H1 (cell line): Measurements from ENCODE around the gene GSE1. TPM values are rescaled to one million over a fixed set of nuclear protein-coding genes. Genes with fewer than 3 reads are reported as not detected.
A peak's percentile ranks its signal among the peaks of the same experiment; 100 is the strongest.

Source experiments
- CTCF ChIA-PET: fragments of 300-600 bp; sonication (Branson Sonifier 250); formaldehyde crosslinking; loops from one replicate; lab custom pipeline; 2021; ENCODE audit not compliant: partially characterized antibody; lab: Charles Lee
- POLR2A ChIA-PET: fragments of 300-600 bp; sonication (Branson Sonifier 250); formaldehyde crosslinking; loops from one replicate; lab custom pipeline; 2021; ENCODE audit warnings: inconsistent platforms; ENCODE audit not compliant: partially characterized antibody; lab: Charles Lee
- DNase-seq, 2 experiments: peaks; one replicate each; pipeline versions ENCODE4 v3.0.0 to v3.0.0-alpha.2; 2010 to 2022; ENCODE audit warnings: low spot score in 2 of 2, low read depth in 1 of 2, mixed read lengths in 1 of 2
- FAIRE-seq: peaks from 2 replicates; lab custom pipeline; 2011; peaks lifted over from hg19 to GRCh38; lab: Jason Lieb, UNC
- H2AFZ ChIP-seq: 2 replicates; pipeline ENCODE4 v1.8.1; 2012; ENCODE audit warnings: low read length, inconsistent platforms
- H2AK5ac ChIP-seq: 2 replicates; pipeline ENCODE4 v1.6.1; 2013; ENCODE audit warnings: low read depth, low read length
- H2BK120ac ChIP-seq: replicated peaks from 2 replicates; pipeline ENCODE3; 2013; ENCODE audit warnings: low read depth, low read length, inconsistent platforms
- H2BK12ac ChIP-seq: 2 replicates; pipeline ENCODE4 v1.6.1; 2013; ENCODE audit warnings: low read depth, low read length
- H2BK15ac ChIP-seq: 2 replicates; pipeline ENCODE4 v1.6.1; 2013; ENCODE audit warnings: low read length
- H2BK20ac ChIP-seq: 2 replicates; pipeline ENCODE4 v1.6.1; 2013; ENCODE audit warnings: low read length
- H2BK5ac ChIP-seq: 2 replicates; pipeline ENCODE4 v1.6.1; 2013; ENCODE audit warnings: low read depth, low read length
- H3K14ac ChIP-seq: 2 replicates; pipeline ENCODE4 v1.6.1; 2013; ENCODE audit warnings: inconsistent platforms; ENCODE audit not compliant: insufficient read length
- H3K18ac ChIP-seq: 2 replicates; pipeline ENCODE4 v1.6.1; 2013; ENCODE audit warnings: low read length; ENCODE audit errors: extremely low read depth
- H3K23ac ChIP-seq: 2 replicates; pipeline ENCODE4 v1.6.1; 2013; ENCODE audit warnings: inconsistent platforms; ENCODE audit not compliant: insufficient read length
- H3K23me2 ChIP-seq: 2 replicates; pipeline ENCODE4 v1.6.1; 2013; ENCODE audit warnings: low read depth, low read length
- H3K27ac ChIP-seq: 2 replicates; pipeline ENCODE4 v1.6.1; 2011; ENCODE audit warnings: low read depth, low read length, inconsistent platforms
- H3K27me3 ChIP-seq, 4 experiments: replicated peaks in 1 of 4; 1 replicate in 1 of 4; 2 replicates in 3 of 4; pipeline versions ENCODE4 v1.6.1 to v1.8.1; 2011 to 2013; ENCODE audit warnings: low read length in 3 of 4, mild to moderate bottlenecking in 3 of 4, inconsistent platforms in 2 of 4, mixed read lengths in 2 of 4, moderate library complexity in 1 of 4; ENCODE audit not compliant: control insufficient read depth in 3 of 4, insufficient read depth in 3 of 4; ENCODE audit errors: extremely low read depth in 1 of 4
- H3K36me3 ChIP-seq, 4 experiments: 2 replicates each; pipeline versions ENCODE4 v1.6.1 to v1.8.1; 2011 to 2013; ENCODE audit warnings: mild to moderate bottlenecking in 4 of 4, low read length in 3 of 4, moderate library complexity in 2 of 4, control low read depth in 1 of 4, inconsistent platforms in 1 of 4; ENCODE audit not compliant: insufficient read depth in 4 of 4, control insufficient read depth in 2 of 4
- H3K4ac ChIP-seq: replicated peaks from 2 replicates; pipeline ENCODE3; 2013; ENCODE audit warnings: low read length, low read depth, mixed read lengths, inconsistent platforms; ENCODE audit not compliant: insufficient read length
- H3K4me1 ChIP-seq, 4 experiments: replicated peaks in 1 of 4; 1 replicate in 1 of 4; 2 replicates in 3 of 4; pipeline versions ENCODE4 v1.6.1 to v1.8.1; 2011 to 2013; ENCODE audit warnings: low read length in 3 of 4, inconsistent platforms in 2 of 4, mixed read lengths in 1 of 4; ENCODE audit not compliant: insufficient read depth in 4 of 4, control insufficient read depth in 3 of 4
- H3K4me2 ChIP-seq, 2 experiments: 2 replicates each; pipeline versions ENCODE4 v1.6.1 to v1.8.1; 2011 to 2013; ENCODE audit warnings: low read depth in 2 of 2, low read length in 2 of 2, control low read depth in 1 of 2, inconsistent platforms in 1 of 2, mild to moderate bottlenecking in 1 of 2; ENCODE audit not compliant: insufficient read depth in 1 of 2
- H3K4me3 ChIP-seq, 4 experiments: fragments of 200-600, 300-600 bp in 1 of 4; sonication (generic), shearing (Covaris generic), sonication (Bioruptor Twin) in 1 of 4; 2 replicates each; pipeline versions ENCODE4 v1.5.1 to v1.8.1; 2011 to 2016; ENCODE audit warnings: low read length in 4 of 4, low read depth in 3 of 4, control low read depth in 2 of 4, inconsistent platforms in 2 of 4, mild to moderate bottlenecking in 2 of 4, mixed read lengths in 1 of 4, moderate library complexity in 1 of 4; ENCODE audit not compliant: insufficient read depth in 2 of 4; ENCODE audit errors: extremely low read depth in 1 of 4
- H3K56ac ChIP-seq: replicated peaks from 2 replicates; pipeline ENCODE3; 2013; ENCODE audit warnings: low read depth, mild to moderate bottlenecking, mixed read lengths, low read length, inconsistent platforms; ENCODE audit not compliant: insufficient read length
- H3K79me1 ChIP-seq: 2 replicates; pipeline ENCODE4 v1.6.1; 2013; ENCODE audit warnings: low read depth, low read length, control low read depth
- H3K79me2 ChIP-seq, 2 experiments: 2 replicates each; pipeline versions ENCODE4 v1.6.1 to v1.8.1; 2012 to 2013; ENCODE audit warnings: low read length in 2 of 2, mild to moderate bottlenecking in 2 of 2, inconsistent platforms in 1 of 2; ENCODE audit not compliant: insufficient read depth in 2 of 2, control insufficient read depth in 1 of 2
- H3K9ac ChIP-seq, 4 experiments: replicated peaks in 1 of 4; 1 replicate in 1 of 4; 2 replicates in 3 of 4; pipeline versions ENCODE4 v1.6.1 to v1.8.1; 2011 to 2013; ENCODE audit warnings: low read depth in 3 of 4, low read length in 3 of 4, control low read depth in 2 of 4, mild to moderate bottlenecking in 2 of 4, moderate library complexity in 2 of 4, inconsistent platforms in 1 of 4; ENCODE audit errors: extremely low read depth in 1 of 4
- H3K9me3 ChIP-seq, 2 experiments: 2 replicates each; pipeline versions ENCODE4 v1.6.1 to v1.8.1; 2012 to 2013; ENCODE audit warnings: mild to moderate bottlenecking in 2 of 2, moderate library complexity in 2 of 2, control low read depth in 1 of 2, inconsistent platforms in 1 of 2, low read depth in 1 of 2, low read length in 1 of 2, mixed read lengths in 1 of 2; ENCODE audit not compliant: insufficient read depth in 2 of 2
- H4K20me1 ChIP-seq, 2 experiments: replicated peaks in 1 of 2; 2 replicates each; pipeline versions ENCODE3 to v1.8.1; 2011 to 2013; ENCODE audit warnings: inconsistent platforms in 2 of 2, low read length in 2 of 2, mild to moderate bottlenecking in 1 of 2; ENCODE audit not compliant: insufficient read depth in 2 of 2, control insufficient read depth in 1 of 2
- H4K5ac ChIP-seq: 2 replicates; pipeline ENCODE4 v1.6.1; 2013; ENCODE audit warnings: low read length, low read depth, mixed read lengths, inconsistent platforms; ENCODE audit not compliant: insufficient read length
- H4K8ac ChIP-seq: 2 replicates; pipeline ENCODE4 v1.8.0; 2013; ENCODE audit warnings: mild to moderate bottlenecking, moderate library complexity, low read length, inconsistent platforms; ENCODE audit not compliant: insufficient read depth; ENCODE audit errors: extremely low read depth
- H4K91ac ChIP-seq: replicated peaks from 2 replicates; pipeline ENCODE3; 2013; ENCODE audit warnings: low read length, mixed read lengths, inconsistent platforms; ENCODE audit not compliant: insufficient read length
- CEBPB ChIP-seq: IDR thresholded peaks from 2 replicates; pipeline ENCODE4 v1.6.1; 2012; ENCODE audit warnings: low read depth, low read length
- CHD1 ChIP-seq: IDR thresholded peaks from 2 replicates; pipeline ENCODE4 v1.6.1; 2012; ENCODE audit warnings: low read depth, low read length, improper control_type of control experiment
- HDAC2 ChIP-seq, 2 experiments: fragments of 300-600 bp in 1 of 2; sonication (generic) in 1 of 2; IDR thresholded peaks; 2 replicates each; pipeline ENCODE4 v1.6.1; 2011 to 2012; ENCODE audit warnings: low read depth in 2 of 2, low read length in 2 of 2, mild to moderate bottlenecking in 2 of 2, moderate library complexity in 2 of 2, borderline replicate concordance in 1 of 2, inconsistent platforms in 1 of 2
- HDAC6 ChIP-seq: IDR thresholded peaks from one replicate; pipeline ENCODE4 v1.7.1; 2012; ENCODE audit warnings: low read depth, mild to moderate bottlenecking, inconsistent platforms, low read length, moderate library complexity
- KDM5A ChIP-seq: fragments of 200-600 bp; IDR thresholded peaks from 2 replicates; pipeline ENCODE4 v1.7.1; 2012; ENCODE audit warnings: mild to moderate bottlenecking, low read length, inconsistent platforms, mixed read lengths
- MAX ChIP-seq: IDR thresholded peaks from 2 replicates; pipeline ENCODE4 v1.6.1; 2012; ENCODE audit warnings: inconsistent platforms
- NANOG ChIP-seq: IDR thresholded peaks from 2 replicates; pipeline ENCODE4 v1.6.1; 2011; ENCODE audit warnings: low read length, low read depth, mild to moderate bottlenecking, inconsistent platforms; ENCODE audit not compliant: insufficient read depth, poor library complexity, severe bottlenecking
- POLR2AphosphoS5 ChIP-seq: IDR thresholded peaks from 2 replicates; pipeline ENCODE4 v1.6.1; 2011; ENCODE audit warnings: low read depth, low read length
- RFX5 ChIP-seq: IDR thresholded peaks from 2 replicates; pipeline ENCODE4 v1.6.1; 2011; ENCODE audit warnings: low read depth, low read length, improper control_type of control experiment, borderline replicate concordance
- SIX5 ChIP-seq: IDR thresholded peaks from 2 replicates; pipeline ENCODE4 v1.6.1; 2011; ENCODE audit warnings: mild to moderate bottlenecking, low read depth, low read length
- SUZ12 ChIP-seq: fragments of 200-600 bp; sonication (generic); IDR thresholded peaks from 2 replicates; pipeline ENCODE4 v1.6.1; 2012; ENCODE audit warnings: mild to moderate bottlenecking, inconsistent platforms, low read length, moderate library complexity, mixed read lengths
- WGBS, 2 experiments: shearing (Covaris generic) in 1 of 2; methylation state at CpG; one replicate each; pipeline versions ENCODE4 v1.1.6 to v1.1.7; 2013 to 2015; ENCODE audit warnings: low lambda C conversion rate in 2 of 2, mixed read lengths in 2 of 2, inconsistent platforms in 1 of 2, low coverage in 1 of 2, missing lambda C conversion rate in 1 of 2; ENCODE audit not compliant: insufficient replicate concordance in 2 of 2, insufficient coverage in 1 of 2, insufficient read length in 1 of 2; ENCODE audit errors: extremely low coverage in 1 of 2, missing lambda C conversion rate in 1 of 2; 5-methylcytosine and 5-hydroxymethylcytosine counted together
- polyA plus RNA-seq, 7 experiments: library from polyadenylated mRNA; depleted of rRNA in 3 of 7; stranded (reverse) in 5 of 7; unstranded in 2 of 7; fragments of >200 nt in 5 of 7; fragments of 200-250 nt in 2 of 7; gene quantifications; 1 replicate in 5 of 7; 2 replicates in 1 of 7; 4 replicates in 1 of 7; pipeline versions ENCODE4 v1.2.1 to v1.2.3, GENCODE V29; 2011 to 2013; ENCODE audit warnings: missing spikeins in 2 of 7, mixed read lengths in 2 of 7
- total RNA-seq: library from RNA; stranded (reverse); fragmentation: NEBNext Ultra II Directional; extraction: Animal tissue kit (Norgen Biotek cat#: 25700); gene quantifications from 2 replicates; pipeline ENCODE4 v1.2.1, GENCODE V29; 2021

Gene GSE1
- total and polyA plus RNA-seq, 2 of the 8 experiments (the other 6 are each of a cell fraction or from before 2014, with no cell fraction given) = 26.0 to 65.6 TPM

GRCh38 chr16:85571813-85572619 lies 41.1 kb upstream of the GSE1 start:
- peaks cover 2 to 8% of the 10 kb centered on the region in 2 experiments for H4K20me1 ChIP-seq
- no peak overlapping the region for H4K5ac ChIP-seq
- peak overlapping the region; percentile 93 for H3K4ac ChIP-seq
- peak overlapping the region; percentile 22; the same call in 1 of the 2 replicates for H3K18ac ChIP-seq
- peaks cover 0 to 76% of the 10 kb centered on the region in 2 experiments; a peak in 3 of 4 replicates for H3K79me2 ChIP-seq
- peaks cover 22 to 64% (median 38%) of the 10 kb centered on the region in 4 experiments for H3K4me1 ChIP-seq
- DNase-seq = no peak
- POLR2A ChIA-PET = interaction anchor here (1.0 to 1.1 kb wide), 2 partner anchors 12 to 17 kb away, joined by 3 to 7 read pairs; no protein-coding TSS in a partner anchor
- H4K8ac ChIP-seq = no peak overlapping the region; the same call in none of the 2 replicates
- peaks cover 0 to 2% (median 0%) of the 10 kb centered on the region in 4 experiments; a peak in 2 of 8 replicates for H3K36me3 ChIP-seq
- H3K27ac ChIP-seq = 0 out of 2 replicates have a peak overlapping the region, but pooled peaks have one; percentile 12
- H2BK12ac ChIP-seq = peak overlapping the region; percentile 99
- TF ChIP-seq KDM5A (no peak), CHD1 (no peak), SUZ12 (no peak), POLR2AphosphoS5 (no peak), NANOG (no peak), CEBPB (no peak), HDAC2 (IDR thresholded peaks at IDR 0.05; ENCODE audit: borderline replicate concordance in 1 of 2, low read depth in 2 of 2, low read length in 2 of 2) (no peak), SIX5 (no peak), RFX5 (no peak), HDAC6 (no peak), MAX (no peak)
- TF ChIP-seq, all 59 proteins: peak for 0
- Histone ChIP-seq H3K56ac (peak overlapping the region; percentile 100), H4K91ac (peak overlapping the region; percentile 99), H3K79me1 (peaks cover 20% of the 10 kb centered on the region), H2BK20ac (peak overlapping the region; percentile 94), H3K4me2 (no peak overlapping the region), H3K27me3 (peaks cover 0 to 3% (median under 1%) of the 10 kb centered on the region in 4 experiments; a peak in 2 of 7 replicates), H3K23me2 (peaks cover 7% of the 10 kb centered on the region; the same call in 1 of the 2 replicates), H2BK120ac (peak overlapping the region; percentile 63), H3K9me3 (no peaks in the 10 kb centered on the region), H3K4me3 (no peak overlapping the region), H2BK15ac (peak overlapping the region; percentile 46), H3K9ac (peak overlapping the region in 2 of 4 experiments; percentile 8 to 21; a peak in 1 of 7 replicates), H2AFZ (no peak overlapping the region), H3K23ac (no peak overlapping the region), H2BK5ac (peak overlapping the region; percentile 8), H3K14ac (no peak overlapping the region), H2AK5ac (peak overlapping the region; percentile 99)
- WGBS, 2 experiments = 84 to 100% methylated on average over 2 to 10 of the region's 10 CpGs
- CTCF ChIA-PET = interaction anchor here (0.6 to 15.6 kb wide), 4 partner anchors 5 to 120 kb away, joined by 3 to 173 read pairs (median 90); no protein-coding TSS in a partner anchor
- FAIRE-seq = no peak
